Neural cell (in vitro differentiated cells): ENCODE data around the gene PKN2.

Experiments
- CTCF ChIP-seq: fragments of 450-650 bp; IDR thresholded peaks from 2 replicates; pipeline ENCODE4 v1.5.1; 2014; ENCODE audit warnings: antibody characterized with exemption, mild to moderate bottlenecking, moderate library complexity; ENCODE audit not compliant: poor library complexity, severe bottlenecking
- EP300 ChIP-seq: fragments of 450-650 bp; conservative IDR thresholded peaks from 2 replicates; pipeline ENCODE4 v1.6.1; 2014; ENCODE audit warnings: antibody characterized with exemption, mild to moderate bottlenecking, moderate library complexity; ENCODE audit not compliant: poor library complexity, severe bottlenecking
- EZH2 ChIP-seq: fragments of 200-600, 300-800 bp; shearing (Covaris generic), sonication (generic); IDR thresholded peaks from 2 replicates; pipeline ENCODE4 v1.6.1; 2014; ENCODE audit warnings: antibody characterized with exemption, low read length, borderline replicate concordance, mild to moderate bottlenecking; ENCODE audit not compliant: insufficient read depth, poor library complexity, severe bottlenecking
- MXI1 ChIP-seq: fragments of 450-650 bp; conservative IDR thresholded peaks from 2 replicates; pipeline ENCODE4 v1.6.1; 2014; ENCODE audit warnings: antibody characterized with exemption, mild to moderate bottlenecking; ENCODE audit not compliant: poor library complexity, severe bottlenecking
- RAD21 ChIP-seq: fragments of 450-650 bp; conservative IDR thresholded peaks from 2 replicates; pipeline ENCODE4 v1.6.1; 2014; ENCODE audit warnings: antibody characterized with exemption, mild to moderate bottlenecking, moderate library complexity
- REST ChIP-seq: IDR thresholded peaks from 2 replicates; pipeline ENCODE4 v1.6.1; 2012; ENCODE audit warnings: borderline replicate concordance
- SMC3 ChIP-seq: fragments of 450-650 bp; conservative IDR thresholded peaks from 2 replicates; pipeline ENCODE4 v1.6.1; 2014; ENCODE audit warnings: antibody characterized with exemption, mild to moderate bottlenecking, moderate library complexity; ENCODE audit not compliant: poor library complexity
- TAF1 ChIP-seq: IDR thresholded peaks from 2 replicates; pipeline ENCODE4 v1.6.1; 2012; ENCODE audit warnings: low read depth

DNA sequence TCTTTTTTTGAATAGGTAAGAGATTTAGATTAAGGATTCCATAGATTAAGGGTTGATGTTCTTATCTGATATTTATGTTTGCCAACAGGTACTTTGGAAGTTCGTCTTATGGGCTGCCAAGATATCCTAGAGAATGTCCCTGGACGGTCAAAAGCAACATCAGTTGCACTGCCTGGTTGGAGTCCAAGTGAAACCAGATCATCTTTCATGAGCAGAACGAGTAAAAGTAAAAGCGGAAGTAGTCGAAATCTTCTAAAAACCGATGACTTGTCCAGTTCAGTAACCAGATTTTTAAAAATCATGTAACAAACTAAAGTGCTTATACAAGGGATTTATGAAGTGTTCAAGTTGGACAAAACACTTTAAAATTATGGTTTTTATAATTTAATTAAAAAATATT, 100.5 kb downstream of the PKN2 start:
- no peak for TF ChIP-seq REST
- no peak for TF ChIP-seq SMC3
- TF ChIP-seq CTCF: no peak
- TF ChIP-seq EP300: no peak
- TF ChIP-seq EZH2: no peak
- no peak for TF ChIP-seq MXI1
- no peak for TF ChIP-seq RAD21
- no peak for TF ChIP-seq TAF1
